Activated naive CD4-positive, alpha-beta T cell treated with anti-CD3 and anti-CD28 coated beads, Interleukin-2, amount 10 ng/mL, durations not matched to agents 7 days and 5 days (primary cell): ENCODE data around the gene DTNB.
"Not testable (repeated sequence)": the region's sequence is repeated elsewhere in the genome, so short reads cannot be mapped to it uniquely, and the experiment has no call there.

Source experiments
- CTCF ChIA-PET: fragments of 350-600 bp; sonication (Branson Sonifier 250); formaldehyde crosslinking; loops from one replicate; lab custom pipeline; 2021; ENCODE audit warnings: antibody characterized with exemption; lab: Charles Lee
- DNase-seq: peaks from one replicate; pipeline ENCODE4 v3.0.0-alpha.2; 2020
- H3K27ac Mint-ChIP-seq: one replicate; pipeline ENCODE4 v1.8.0; 2021; ENCODE audit warnings: mild to moderate bottlenecking, moderate library complexity, mixed read lengths
- H3K27me3 Mint-ChIP-seq: one replicate; pipeline ENCODE4 v1.8.0; 2021; ENCODE audit warnings: mild to moderate bottlenecking, mixed read lengths
- H3K36me3 Mint-ChIP-seq: one replicate; pipeline ENCODE4 v1.8.0; 2021; ENCODE audit warnings: mixed read lengths
- H3K4me1 Mint-ChIP-seq: one replicate; pipeline ENCODE4 v1.8.0; 2021; ENCODE audit warnings: mixed read lengths
- H3K4me3 Mint-ChIP-seq: one replicate; pipeline ENCODE4 v1.8.0; 2021; ENCODE audit warnings: mild to moderate bottlenecking, moderate library complexity, mixed read lengths
- H3K9me3 Mint-ChIP-seq: one replicate; pipeline ENCODE4 v1.8.0; 2021; ENCODE audit warnings: mixed read lengths

Gene DTNB

GRCh38 chr2:25419678-25420242, 253.6 kb downstream of the DTNB start:
- peaks cover 7% of the 10 kb centered on the region for H3K4me1 Mint-ChIP-seq
- no peak overlapping the region for H3K4me3 Mint-ChIP-seq
- DNase-seq = no peak
- no peak overlapping the region for H3K27ac Mint-ChIP-seq
- peaks cover 9% of the 10 kb centered on the region for H3K9me3 Mint-ChIP-seq
- H3K27me3 Mint-ChIP-seq = no peaks in the 10 kb centered on the region
- peaks cover 23% of the 10 kb centered on the region for H3K36me3 Mint-ChIP-seq
- CTCF ChIA-PET = no interaction called here

DNA sequence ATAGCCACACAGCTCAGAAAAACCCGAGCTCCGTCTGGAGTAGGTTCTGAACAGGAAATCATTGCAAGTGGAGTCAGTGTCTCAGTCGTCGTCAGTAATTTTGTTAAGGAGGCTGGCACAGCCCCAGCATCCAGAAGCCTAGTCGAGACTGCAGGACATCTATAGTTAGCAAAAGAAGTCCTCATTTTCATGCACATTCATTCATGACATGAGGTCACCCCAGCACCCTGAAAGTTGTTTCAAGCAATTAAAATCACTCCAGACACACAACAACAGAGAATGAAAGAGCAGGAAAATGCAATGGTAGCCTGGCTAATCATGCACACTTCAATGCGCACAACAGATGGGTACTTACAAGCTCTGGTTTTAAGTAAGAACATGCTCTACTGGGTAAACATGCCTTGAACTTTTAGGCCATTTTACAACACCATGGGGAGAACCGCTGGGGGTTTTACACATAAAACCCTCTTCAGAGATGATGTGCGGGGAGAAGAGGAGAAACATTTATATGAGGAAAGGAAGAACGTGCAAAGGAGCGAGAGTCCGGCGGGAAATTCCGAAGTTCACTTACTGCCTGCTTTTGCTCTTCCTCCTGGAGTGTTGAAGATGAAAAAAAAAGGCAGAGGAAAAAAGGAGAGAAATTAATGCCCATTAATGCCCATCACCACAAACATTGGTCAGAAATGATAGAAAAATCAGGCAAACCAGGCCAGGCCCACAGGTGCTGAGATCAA, 254.3 kb downstream of the DTNB start:
- DNase-seq = no peak
- Mint-ChIP-seq H3K4me1 (peaks cover 7% of the 10 kb centered on the region), H3K27me3 (no peaks in the 10 kb centered on the region), H3K9me3 (peaks cover 9% of the 10 kb centered on the region), H3K27ac (no peak overlapping the region), H3K36me3 (peaks cover 23% of the 10 kb centered on the region), H3K4me3 (no peak overlapping the region)
- CTCF ChIA-PET = no interaction called here

- DNase-seq = no peak
- H3K27ac Mint-ChIP-seq = peak overlapping the region; percentile 24
Observed at GRCh38 chr2:25417715-25418369, 255.5 kb downstream of the DTNB start.

GRCh38 chr2:25416674-25417073, 256.7 kb downstream of the DTNB start:
- CTCF ChIA-PET = interaction anchor here (1.1 kb wide), 1 partner anchor 8 kb away, joined by 3 read pairs; no protein-coding TSS in a partner anchor
- Mint-ChIP-seq H3K4me1 (peaks cover 7% of the 10 kb centered on the region), H3K9me3 (peaks cover 11% of the 10 kb centered on the region), H3K36me3 (peaks cover 21% of the 10 kb centered on the region), H3K27ac (no peak overlapping the region), H3K4me3 (no peak overlapping the region), H3K27me3 (no peaks in the 10 kb centered on the region)
- no peak for DNase-seq

More at GRCh38 chr2:25417715-25418369, 255.5 kb downstream of the DTNB start:
- CTCF ChIA-PET = interaction anchor here (0.6 kb wide), 1 partner anchor 9 kb away, joined by 3 read pairs; no protein-coding TSS in a partner anchor
- H3K4me3 Mint-ChIP-seq = no peak overlapping the region
- peaks cover 23% of the 10 kb centered on the region for H3K36me3 Mint-ChIP-seq
- peaks cover 11% of the 10 kb centered on the region for H3K9me3 Mint-ChIP-seq
- H3K4me1 Mint-ChIP-seq = peaks cover 7% of the 10 kb centered on the region
- no peaks in the 10 kb centered on the region for H3K27me3 Mint-ChIP-seq

- no peak overlapping the region for H3K4me3 Mint-ChIP-seq
- CTCF ChIA-PET = no interaction called here
- peaks cover 20% of the 10 kb centered on the region for H3K36me3 Mint-ChIP-seq
- H3K9me3 Mint-ChIP-seq = peaks cover 11% of the 10 kb centered on the region
- H3K4me1 Mint-ChIP-seq = peaks cover 16% of the 10 kb centered on the region
- H3K27ac Mint-ChIP-seq = no peak overlapping the region
- H3K27me3 Mint-ChIP-seq = no peaks in the 10 kb centered on the region
- DNase-seq = no peak
Observed at GRCh38 chr2:25414781-25415180, 258.6 kb downstream of the DTNB start.

- H3K27me3 Mint-ChIP-seq, H3K27ac Mint-ChIP-seq, H3K4me3 Mint-ChIP-seq, DNase-seq, CTCF ChIA-PET: not testable (repeated sequence)
- H3K4me1 Mint-ChIP-seq = peaks cover 16% of the 10 kb centered on the region
- H3K36me3 Mint-ChIP-seq = peaks cover 12% of the 10 kb centered on the region
- H3K9me3 Mint-ChIP-seq = peaks cover 11% of the 10 kb centered on the region
Observed at GRCh38 chr2:25413409-25413808, 260.0 kb downstream of the DTNB start.

DNA sequence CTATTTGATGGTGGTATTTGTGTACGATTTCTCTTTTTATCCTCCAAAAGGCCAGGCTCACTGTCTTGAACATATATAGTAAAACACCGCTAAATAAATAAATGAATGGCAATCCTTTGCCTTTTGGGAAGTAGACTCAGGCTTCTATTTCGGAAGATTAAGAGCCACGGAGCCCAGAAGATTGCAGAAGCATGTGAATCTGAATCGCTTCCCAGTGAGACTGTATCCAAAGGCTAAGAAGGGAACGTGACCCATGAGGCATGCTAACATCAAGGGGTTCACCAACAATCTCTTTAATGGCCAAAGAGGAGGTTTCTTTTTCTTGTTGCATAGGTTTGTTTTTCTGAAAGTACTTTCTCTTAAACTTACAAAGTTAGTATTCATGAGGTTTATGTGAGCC, 261.6 kb downstream of the DTNB start:
- DNase-seq = no peak
- CTCF ChIA-PET = no interaction called here
- Mint-ChIP-seq H3K4me1 (peaks cover 9% of the 10 kb centered on the region), H3K4me3 (no peak overlapping the region), H3K36me3 (peaks cover 2% of the 10 kb centered on the region), H3K9me3 (peaks cover 3% of the 10 kb centered on the region), H3K27me3 (no peaks in the 10 kb centered on the region), H3K27ac (no peak overlapping the region)

DNA sequence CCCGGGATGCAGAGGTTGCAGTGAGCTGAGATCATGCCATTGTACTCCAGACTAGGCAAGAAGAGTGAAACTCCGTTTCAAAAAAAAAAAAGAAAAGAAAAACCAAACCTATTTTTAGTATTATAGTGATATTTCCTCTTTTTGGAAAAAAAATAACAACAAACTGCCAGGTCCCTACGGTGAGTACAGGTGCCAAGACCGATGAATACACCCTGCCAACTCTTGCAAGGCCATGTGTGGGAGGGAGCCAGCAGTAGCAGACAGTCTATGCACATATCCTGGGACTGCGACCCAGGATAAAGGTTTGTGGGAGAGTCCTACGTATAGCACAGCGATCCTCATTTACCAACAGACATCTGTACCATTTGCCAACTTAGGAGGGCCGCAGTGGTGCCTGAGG, 262.1 kb downstream of the DTNB start:
- H3K27me3 Mint-ChIP-seq = no peaks in the 10 kb centered on the region
- DNase-seq = no peak
- H3K27ac Mint-ChIP-seq = no peak overlapping the region
- peaks cover 3% of the 10 kb centered on the region for H3K9me3 Mint-ChIP-seq
- H3K4me3 Mint-ChIP-seq = no peak overlapping the region
- H3K4me1 Mint-ChIP-seq = peaks cover 9% of the 10 kb centered on the region
- CTCF ChIA-PET = no interaction called here
- no peaks in the 10 kb centered on the region for H3K36me3 Mint-ChIP-seq

DNA sequence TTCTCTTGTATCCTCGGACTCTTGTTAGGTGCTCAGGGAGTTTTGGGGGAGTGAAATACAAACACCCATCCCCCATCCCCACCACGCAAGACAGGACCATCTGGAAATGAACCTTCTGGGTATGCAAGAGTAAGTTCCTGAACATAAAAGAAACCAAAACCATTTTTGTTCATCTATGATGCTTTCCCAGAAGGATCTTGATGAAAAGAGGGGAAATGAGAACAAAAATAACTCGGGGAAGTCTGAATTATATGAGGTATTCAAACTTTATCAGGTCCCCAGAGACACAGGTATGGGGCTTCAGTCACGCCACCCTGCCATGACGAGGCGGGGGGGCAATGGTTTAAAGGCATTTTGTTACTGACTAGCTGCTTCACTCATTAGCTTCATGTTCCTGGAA, 263.0 kb downstream of the DTNB start:
- Mint-ChIP-seq H3K4me3 (no peak overlapping the region), H3K4me1 (peaks cover 9% of the 10 kb centered on the region), H3K27ac (no peak overlapping the region), H3K27me3 (no peaks in the 10 kb centered on the region), H3K36me3 (peaks cover 3% of the 10 kb centered on the region), H3K9me3 (peaks cover 3% of the 10 kb centered on the region)
- no peak for DNase-seq
- CTCF ChIA-PET = no interaction called here

- peaks cover 3% of the 10 kb centered on the region for H3K36me3 Mint-ChIP-seq
- H3K4me1 Mint-ChIP-seq = peaks cover 9% of the 10 kb centered on the region
- no peak for DNase-seq
- H3K9me3 Mint-ChIP-seq = peaks cover 3% of the 10 kb centered on the region
- no peak overlapping the region for H3K4me3 Mint-ChIP-seq
- no peaks in the 10 kb centered on the region for H3K27me3 Mint-ChIP-seq
- CTCF ChIA-PET = interaction anchor here (1.4 kb wide), 1 partner anchor 7 kb away, joined by 3 read pairs; no protein-coding TSS in a partner anchor
- H3K27ac Mint-ChIP-seq = no peak overlapping the region
Observed at GRCh38 chr2:25409468-25409867, 263.9 kb downstream of the DTNB start.

DNA sequence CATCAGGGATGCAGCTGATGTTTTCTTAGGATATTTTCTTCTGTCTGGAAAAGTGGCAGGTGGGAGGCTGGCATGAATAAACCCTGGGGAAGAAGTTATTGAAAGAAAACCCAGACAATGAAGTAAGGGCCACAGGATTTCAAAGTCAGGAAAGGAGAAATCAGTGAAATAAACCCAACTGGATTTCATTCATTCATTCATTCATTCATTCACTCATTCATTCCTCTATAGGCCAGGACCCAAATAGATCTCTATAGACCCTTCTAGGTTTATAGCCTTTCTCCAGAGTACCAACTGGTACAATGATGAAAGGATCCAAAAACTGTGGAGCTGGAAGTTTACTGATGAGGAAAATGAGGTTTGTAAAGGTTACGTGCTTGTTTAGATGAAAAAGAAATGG, 264.3 kb downstream of the DTNB start:
- Mint-ChIP-seq H3K4me3 (no peak overlapping the region), H3K4me1 (peaks cover 12% of the 10 kb centered on the region), H3K27me3 (no peaks in the 10 kb centered on the region), H3K27ac (no peak overlapping the region), H3K36me3 (peaks cover 3% of the 10 kb centered on the region), H3K9me3 (peaks cover 3% of the 10 kb centered on the region)
- no peak for DNase-seq
- CTCF ChIA-PET = interaction anchor here (0.8 to 1.4 kb wide), 2 partner anchors 8 to 9 kb away, joined by 3 read pairs; no protein-coding TSS in a partner anchor

- no peak for DNase-seq
- CTCF ChIA-PET = no interaction called here
- Mint-ChIP-seq H3K4me1 (peaks cover 36% of the 10 kb centered on the region), H3K4me3 (no peak overlapping the region), H3K9me3 (peaks cover 1% of the 10 kb centered on the region), H3K27ac (no peak overlapping the region), H3K27me3 (no peaks in the 10 kb centered on the region), H3K36me3 (peaks cover 7% of the 10 kb centered on the region)
Observed at GRCh38 chr2:25405611-25406295, 267.6 kb downstream of the DTNB start.

GRCh38 chr2:25403120-25403760, 270.1 kb downstream of the DTNB start:
- peaks cover 29% of the 10 kb centered on the region for H3K4me1 Mint-ChIP-seq
- H3K4me3 Mint-ChIP-seq = peak overlapping the region; percentile 36
- H3K27ac Mint-ChIP-seq = peak overlapping the region; percentile 93
- H3K36me3 Mint-ChIP-seq, DNase-seq, H3K9me3 Mint-ChIP-seq, CTCF ChIA-PET, H3K27me3 Mint-ChIP-seq: not testable (repeated sequence)

DNA sequence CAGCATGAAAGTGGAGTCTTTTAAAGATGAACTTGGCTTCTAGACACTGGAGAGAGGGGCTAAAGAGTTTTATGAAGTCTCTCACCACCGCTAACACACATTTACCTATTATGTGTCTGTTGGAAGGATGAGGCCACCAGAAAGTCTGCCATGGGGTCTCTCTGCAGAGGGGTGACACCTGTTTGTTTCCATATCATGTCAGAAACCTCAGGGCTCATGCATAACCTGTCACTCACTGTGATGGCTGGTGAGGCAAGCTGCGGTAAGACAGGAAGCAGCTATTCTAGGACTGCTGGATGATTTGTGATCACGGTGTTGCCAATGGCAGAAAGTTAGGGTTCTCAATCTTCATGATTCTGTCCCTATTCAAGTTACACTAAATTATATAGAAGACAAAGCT, 270.9 kb downstream of the DTNB start:
- CTCF ChIA-PET = no interaction called here
- Mint-ChIP-seq H3K9me3 (peaks cover 1% of the 10 kb centered on the region), H3K36me3 (peaks cover 7% of the 10 kb centered on the region), H3K27me3 (no peaks in the 10 kb centered on the region), H3K4me1 (peaks cover 29% of the 10 kb centered on the region), H3K27ac (peak overlapping the region; percentile 93), H3K4me3 (no peak overlapping the region)
- DNase-seq = peak; percentile 42
